Gastrocnemius medialis (tissue), 4 donors: Measurements from ENCODE around the gene CRACDL.

Experiments used
- CTCF ChIP-seq, 5 experiments: fragments of 450-650 bp in 3 of 5; fragments of 200-600 bp in 2 of 5; sonication (generic) in 2 of 5; IDR thresholded peaks in 4 of 5; conservative IDR thresholded peaks in 1 of 5; 1 replicate in 4 of 5; 2 replicates in 1 of 5; pipeline ENCODE4 v1.5.1; 2016 to 2019; ENCODE audit warnings: antibody characterized with exemption in 5 of 5, mild to moderate bottlenecking in 3 of 5, moderate library complexity in 3 of 5
- POLR2A ChIP-seq, 2 donors: fragments of 450-650 bp; IDR thresholded peaks; one replicate each; pipeline ENCODE4 v1.6.1; 2017; ENCODE audit warnings: antibody characterized with exemption in 2 of 2, mild to moderate bottlenecking in 2 of 2, moderate library complexity in 2 of 2

GRCh38 chr2:98761909-98762308 lies 174.1 kb downstream of the CRACDL start:
- no peak for TF ChIP-seq CTCF (IDR thresholded peaks at IDR 0.05 in 4 of 5, conservative IDR thresholded peaks at IDR 0.05 in 1 of 5)
- no peak for TF ChIP-seq POLR2A (IDR thresholded peaks at IDR 0.05)
